HG03442 (cell line): ENCODE results near the gene CARTPT.

Experiments
- ATAC-seq: cut with Tn5 transposase; IDR thresholded peaks from one replicate; pipeline ENCODE4 v1.9.1; 2021; ENCODE audit warnings: mild to moderate bottlenecking, moderate library complexity; ENCODE audit not compliant: unreplicated experiment

The CARTPT gene

GRCh38 chr5:71734141-71734540, 15.1 kb downstream of the CARTPT start:
- ATAC-seq = no peak

DNA sequence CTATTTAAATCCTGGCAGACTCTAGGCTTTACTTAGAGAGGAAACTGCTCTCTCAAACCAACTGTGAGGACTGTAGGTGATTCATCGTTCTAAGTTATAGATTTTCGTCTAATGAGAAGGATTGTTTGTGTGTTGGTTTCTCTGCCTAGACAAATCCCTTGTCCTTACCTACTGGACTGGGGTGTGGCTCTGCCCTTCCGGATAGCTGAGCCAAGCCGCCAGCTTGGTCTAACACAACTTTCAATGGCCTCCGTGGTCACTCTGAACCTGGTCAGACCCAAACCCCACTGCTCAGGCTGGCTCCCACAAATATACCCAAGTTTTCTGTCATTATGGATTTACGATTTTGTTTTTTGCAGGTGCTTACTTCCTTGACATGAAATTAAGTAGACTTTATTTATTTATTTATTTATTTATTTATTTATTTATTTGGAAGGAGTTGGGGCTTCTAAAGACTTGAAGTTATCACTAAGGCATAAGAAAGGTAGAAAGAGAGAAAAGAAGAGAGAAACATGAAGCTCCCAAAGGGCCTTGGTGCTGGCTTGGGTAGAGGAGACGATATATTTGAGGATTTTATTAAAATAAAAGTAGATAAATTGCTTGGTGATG, 19.0 kb downstream of the CARTPT start:
- ATAC-seq = no peak

DNA sequence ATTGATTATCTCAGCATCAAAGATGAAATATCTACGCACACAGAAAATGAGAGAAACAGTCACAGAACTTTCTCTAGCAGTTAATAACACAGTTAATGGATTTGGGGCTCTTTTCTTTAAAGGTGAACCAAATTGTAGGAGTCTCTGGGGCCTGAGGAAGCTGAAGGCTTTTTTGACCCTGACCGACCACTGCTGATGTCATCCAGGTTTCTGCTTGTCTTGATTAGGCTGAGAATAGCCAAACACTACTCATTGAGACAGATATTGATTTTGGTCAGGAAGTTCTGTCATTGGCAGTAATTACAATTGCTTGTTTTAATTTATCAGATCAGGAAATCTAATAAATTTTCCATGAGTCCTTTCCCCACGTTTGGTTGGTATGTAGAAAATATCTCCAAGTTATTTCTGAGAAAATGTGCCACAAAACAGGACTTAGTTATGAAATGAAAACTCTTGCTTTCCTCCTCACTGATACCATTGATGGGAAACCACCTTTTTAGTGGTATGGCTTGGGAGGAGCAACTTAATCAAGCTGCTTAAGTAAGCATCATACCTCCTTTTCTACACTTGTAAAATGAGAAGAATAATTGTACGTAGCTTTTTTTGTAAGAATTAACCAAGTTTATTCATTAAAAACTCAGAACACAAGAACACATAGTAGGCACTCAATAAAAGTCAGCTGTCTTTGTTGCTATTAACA, 19.7 kb downstream of the CARTPT start:
- no peak for ATAC-seq

GRCh38 chr5:71740015-71740753, 21.1 kb downstream of the CARTPT start:
- peak; percentile 88 for ATAC-seq

- ATAC-seq = no peak
Measured at GRCh38 chr5:71743155-71743554, 24.1 kb downstream of the CARTPT start.

DNA sequence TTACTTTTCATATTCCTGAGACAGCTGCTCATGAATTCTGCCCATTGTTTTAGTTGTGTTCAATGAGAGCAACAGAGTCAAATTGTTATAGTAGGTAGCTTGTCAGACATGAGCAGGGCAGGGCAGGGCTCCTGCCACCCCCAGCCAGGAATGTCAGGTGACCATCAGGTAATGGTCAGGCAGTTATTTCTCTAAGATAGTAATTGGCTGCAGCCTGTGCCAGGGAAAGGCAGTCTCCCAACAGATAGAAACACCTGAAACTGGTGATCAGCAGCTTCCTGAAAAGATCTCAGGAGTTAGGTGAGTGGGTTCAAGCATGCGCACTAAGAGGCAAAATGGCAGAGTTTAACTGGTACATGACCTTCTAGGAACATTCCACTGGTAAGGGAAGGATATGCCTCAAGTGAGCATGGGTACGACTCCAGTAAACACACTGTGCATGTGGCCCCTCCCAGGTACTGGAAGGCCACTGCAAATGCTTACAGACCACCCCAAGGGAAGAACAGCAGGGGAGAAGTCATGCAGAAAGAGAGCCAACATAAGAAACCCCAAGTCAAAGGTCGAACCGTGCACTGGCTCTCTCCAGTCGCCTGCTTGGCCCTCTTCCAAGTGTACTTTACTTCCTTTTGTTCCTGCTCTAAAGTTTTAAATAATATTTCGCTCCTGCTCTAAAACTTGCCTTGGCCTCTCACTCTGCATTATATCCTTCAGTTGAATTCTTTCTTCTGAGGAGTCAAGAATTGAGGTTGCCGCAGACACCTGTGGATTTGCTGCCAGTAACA, 25.1 kb downstream of the CARTPT start:
- ATAC-seq = no peak

GRCh38 chr5:71747182-71747581, 28.1 kb downstream of the CARTPT start:
- ATAC-seq = no peak

DNA sequence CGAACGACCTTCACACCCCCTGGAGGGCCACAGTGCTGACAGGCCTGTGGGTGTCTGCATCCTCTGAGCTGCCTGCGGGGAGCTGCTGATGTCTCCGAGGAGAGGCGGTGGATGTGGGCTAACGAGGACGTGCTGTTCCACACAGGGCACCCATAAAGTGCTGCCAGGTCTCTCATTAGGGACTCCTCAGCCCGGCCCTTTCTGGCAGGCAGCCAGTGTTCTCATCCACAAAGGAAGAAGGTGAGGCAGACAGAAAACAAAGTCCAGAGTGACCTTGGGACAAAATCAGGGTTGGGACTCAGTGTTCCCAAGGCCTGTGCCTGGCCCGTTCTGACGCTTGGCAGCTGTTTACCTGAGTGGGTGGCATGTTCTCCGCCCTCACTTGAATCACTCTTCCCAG, 29.3 kb downstream of the CARTPT start:
- ATAC-seq = no peak

DNA sequence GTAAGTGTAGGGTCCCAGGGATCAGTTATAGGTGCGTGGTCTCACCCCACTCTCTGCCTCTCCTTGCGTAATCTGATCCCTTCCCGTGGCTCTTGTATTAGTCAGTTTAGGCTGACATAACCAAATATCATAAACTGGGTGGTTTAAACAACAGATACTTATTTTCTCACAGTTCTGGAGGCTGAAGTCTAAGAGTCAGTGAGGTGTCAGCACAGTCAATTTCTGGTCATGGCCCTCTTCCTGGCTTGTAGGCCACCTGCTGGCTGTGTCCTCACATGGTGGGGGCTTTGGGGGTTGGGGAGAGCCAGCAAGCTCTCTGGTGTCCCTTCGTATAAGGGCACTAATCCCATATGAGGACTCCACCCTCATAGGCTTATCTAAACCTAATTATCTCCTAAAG, 32.3 kb downstream of the CARTPT start:
- ATAC-seq = no peak

DNA sequence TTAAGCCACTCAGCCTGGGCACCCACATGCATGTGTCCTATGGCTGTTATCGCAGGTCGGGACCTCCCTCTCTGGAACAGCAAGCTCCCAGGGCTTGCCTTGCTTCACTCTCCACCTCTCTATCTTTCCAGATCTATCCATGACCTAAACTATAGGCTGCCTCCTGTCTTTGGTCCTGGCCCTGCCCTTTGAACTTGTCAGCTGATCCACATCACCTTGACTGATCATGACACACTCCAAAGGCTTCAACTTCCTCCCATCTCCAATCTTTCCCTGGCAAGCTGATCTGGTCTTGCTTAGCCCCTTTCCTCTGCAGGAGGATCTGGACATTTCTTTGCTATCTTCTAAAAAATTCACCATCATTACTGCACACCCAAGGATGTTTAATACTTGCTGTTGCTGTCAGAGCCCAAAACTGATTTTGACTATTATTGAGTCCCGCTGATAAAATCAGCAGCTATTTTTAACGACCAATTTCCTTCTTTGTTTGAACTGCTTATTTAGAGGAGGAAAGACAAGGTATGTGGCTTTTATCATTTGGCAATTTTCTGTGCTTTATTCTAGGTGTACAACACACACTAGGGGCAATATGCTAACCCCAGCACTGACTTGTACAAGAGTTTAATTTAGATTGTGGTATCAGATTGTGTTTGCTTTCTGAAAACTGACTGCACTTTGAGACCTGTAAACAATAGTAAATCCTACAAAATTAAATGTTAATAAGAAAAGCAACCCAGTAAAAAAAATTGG, 33.5 kb downstream of the CARTPT start:
- no peak for ATAC-seq

GRCh38 chr5:71757590-71758543, 38.8 kb downstream of the CARTPT start:
- no peak for ATAC-seq

DNA sequence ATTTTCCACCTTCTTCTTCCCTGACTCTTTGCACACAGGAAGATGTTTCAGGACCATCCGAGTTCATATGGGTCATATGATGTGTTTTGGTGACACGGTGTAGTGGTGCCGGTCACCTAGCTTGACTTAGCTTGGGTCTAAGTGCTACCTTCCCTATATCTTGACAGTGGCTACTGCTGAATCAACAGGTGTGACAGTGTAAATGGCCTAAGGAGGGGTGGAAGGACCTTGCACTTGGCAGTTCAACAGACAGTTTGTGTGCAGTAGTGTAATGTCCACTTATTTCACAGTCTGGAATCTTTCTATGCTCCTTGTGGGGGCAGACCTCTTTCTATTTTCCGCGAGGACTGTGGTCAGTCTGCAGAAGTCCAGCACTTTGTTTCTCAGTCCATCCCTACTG, 43.8 kb downstream of the CARTPT start:
- no peak for ATAC-seq

- ATAC-seq = no peak
Measured at GRCh38 chr5:71767661-71768060, 48.6 kb downstream of the CARTPT start.

DNA sequence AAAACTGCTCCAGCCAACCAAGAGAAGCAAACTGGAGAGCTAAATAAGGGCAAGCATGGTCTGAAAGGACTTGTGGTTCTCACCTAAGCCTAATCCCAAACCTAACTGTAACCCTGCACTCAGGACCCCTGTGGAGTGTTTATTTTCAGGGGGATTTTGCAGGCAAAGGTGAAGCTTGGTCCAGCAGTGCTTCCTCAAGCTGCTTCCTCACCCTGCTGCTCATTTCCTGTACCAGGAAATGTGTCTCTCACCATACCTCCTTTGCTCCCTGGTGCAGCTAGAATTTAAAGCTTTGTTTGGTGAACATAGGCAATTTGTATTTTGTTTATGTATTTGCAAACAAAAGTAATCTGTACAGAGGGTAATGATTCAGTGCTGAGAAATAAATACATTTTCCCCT, 50.2 kb downstream of the CARTPT start:
- no peak for ATAC-seq

- no peak for ATAC-seq
Measured at GRCh38 chr5:71770381-71770780, 51.3 kb downstream of the CARTPT start.
